PC-9 (cell line): Measurements from ENCODE around the gene PIK3CA. TPM values are rescaled to one million over a fixed set of nuclear protein-coding genes. Genes with fewer than 3 reads are reported as not detected.

Source experiments
- BruUV-seq: library from RNA; stranded (reverse); fragments of 400-500 nt; replicated peaks from 2 replicates; lab custom pipeline; 2021; lab: Mats Ljungman, UMichigan
- CTCF ChIA-PET: fragments of 300-600 bp; sonication (Branson Sonifier 250); formaldehyde crosslinking; loops from one replicate; lab custom pipeline; 2022; ENCODE audit warnings: antibody characterized with exemption; lab: Charles Lee
- POLR2A ChIA-PET: fragments of 300-600 bp; sonication (Branson Sonifier 250); formaldehyde crosslinking; loops from one replicate; lab custom pipeline; 2022; ENCODE audit warnings: antibody characterized with exemption; ENCODE audit not compliant: unreplicated experiment; lab: Charles Lee
- DNase-seq, 2 experiments: peaks; one replicate each; pipeline versions ENCODE4 v3.0.0 to v3.0.0-alpha.2; 2015 to 2022; ENCODE audit warnings: mixed read lengths in 1 of 2
- H2AFZ ChIP-seq: fragments of 200-600 bp; sonication (generic); 2 replicates; pipeline ENCODE4 v1.8.1; 2017; ENCODE audit warnings: antibody characterized with exemption
- H3F3A ChIP-seq: fragments of 200-600 bp; sonication (generic); 2 replicates; pipeline ENCODE4 v1.8.1; 2017; ENCODE audit warnings: antibody characterized with exemption, mild to moderate bottlenecking, low read depth; ENCODE audit not compliant: insufficient read depth
- H3K27ac ChIP-seq: fragments of 200-600 bp; sonication (generic); 2 replicates; pipeline ENCODE4 v1.6.1; 2016; ENCODE audit warnings: mixed run types
- H3K27me3 ChIP-seq: fragments of 200-600 bp; sonication (generic); 2 replicates; pipeline ENCODE4 v1.6.1; 2016; ENCODE audit warnings: low read depth, mixed run types; ENCODE audit not compliant: insufficient read depth
- H3K36me3 ChIP-seq: fragments of 200-600 bp; sonication (generic); 2 replicates; pipeline ENCODE4 v1.6.1; 2016; ENCODE audit warnings: low read depth, mixed run types
- H3K4me1 ChIP-seq: fragments of 200-600 bp; sonication (generic); replicated peaks from 2 replicates; pipeline ENCODE4 v1.6.1; 2016; ENCODE audit warnings: mixed run types; ENCODE audit not compliant: insufficient read depth
- H3K4me2 ChIP-seq: fragments of 200-600 bp; sonication (generic); 2 replicates; pipeline ENCODE4 v1.6.1; 2017; ENCODE audit warnings: mixed run types
- H3K4me3 ChIP-seq: fragments of 200-600 bp; sonication (generic); 2 replicates; pipeline ENCODE4 v1.6.1; 2016; ENCODE audit warnings: mixed run types
- H3K79me2 ChIP-seq: fragments of 200-600 bp; sonication (generic); 2 replicates; pipeline ENCODE4 v1.6.1; 2017; ENCODE audit warnings: low read depth, mixed run types
- H3K9me2 ChIP-seq: fragments of 200-600 bp; sonication (generic); 2 replicates; pipeline ENCODE4 v1.8.1; 2017; ENCODE audit warnings: mild to moderate bottlenecking; ENCODE audit not compliant: insufficient read depth
- H3K9me3 ChIP-seq: fragments of 200-600 bp; sonication (generic); 2 replicates; pipeline ENCODE4 v1.8.1; 2016; ENCODE audit warnings: low read depth; ENCODE audit not compliant: insufficient read depth
- H4K20me1 ChIP-seq: fragments of 200-600 bp; sonication (generic); 2 replicates; pipeline ENCODE4 v1.8.1; 2017; ENCODE audit not compliant: insufficient read depth
- EZH2 ChIP-seq: fragments of 200-600 bp; sonication (generic); IDR thresholded peaks from 2 replicates; pipeline ENCODE4 v1.8.0; 2017; ENCODE audit warnings: antibody characterized with exemption, low read depth
- intact Hi-C: fragments of 100-400 bp; cut with micrococcal nuclease; formaldehyde crosslinking; loops from one replicate; pipeline ENCODE4 v1.10.0; 2022; ENCODE audit not compliant: unreplicated experiment
- total RNA-seq: library from RNA; stranded (reverse); gene quantifications from 2 replicates; pipeline ENCODE4 v1.2.3, GENCODE V29; 2021
- TF ChIP-seq, protein P1 (sequence below): fragments of 200-600 bp; sonication (generic); conservative IDR thresholded peaks from 2 replicates; pipeline ENCODE4 v1.6.1; 2017; ENCODE audit warnings: mixed run types, antibody characterized with exemption, mild to moderate bottlenecking, moderate library complexity

Gene PIK3CA
- total RNA-seq, 1 experiment from 2014 or later, result 39.9 TPM

DNA sequence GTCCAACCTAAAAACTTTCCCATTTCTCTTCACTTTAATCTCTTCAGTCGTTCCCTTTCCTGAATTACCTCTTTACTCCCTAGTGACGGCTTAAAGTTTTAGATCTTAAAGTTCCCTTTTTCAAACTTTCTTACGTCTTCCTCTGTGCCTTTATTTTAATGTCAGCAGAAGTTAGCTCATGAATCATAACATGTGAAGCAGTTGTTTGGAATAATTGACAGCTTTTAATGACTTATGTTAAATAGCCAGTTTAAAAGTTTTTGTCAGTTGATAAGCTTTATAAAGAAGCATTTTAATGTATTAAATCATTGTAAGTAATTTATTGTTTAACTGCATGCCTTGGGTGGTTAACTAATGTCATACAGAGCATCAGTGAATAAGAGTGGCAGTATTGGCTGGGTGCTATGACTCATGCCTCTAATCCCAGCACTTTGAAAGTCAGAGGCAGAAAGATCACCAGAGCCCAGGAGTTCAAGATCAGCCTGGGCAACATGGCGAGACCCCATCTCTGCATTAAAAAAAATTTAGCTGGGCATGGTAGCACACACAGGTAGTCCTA, 33.9 kb downstream of the PIK3CA start:
- DNase-seq, result no peak
- ChIA-PET POLR2A (no interaction called here), CTCF (no interaction called here)
- no peak overlapping the region for H3K4me3 ChIP-seq
- TF ChIP-seq, protein P1, sequence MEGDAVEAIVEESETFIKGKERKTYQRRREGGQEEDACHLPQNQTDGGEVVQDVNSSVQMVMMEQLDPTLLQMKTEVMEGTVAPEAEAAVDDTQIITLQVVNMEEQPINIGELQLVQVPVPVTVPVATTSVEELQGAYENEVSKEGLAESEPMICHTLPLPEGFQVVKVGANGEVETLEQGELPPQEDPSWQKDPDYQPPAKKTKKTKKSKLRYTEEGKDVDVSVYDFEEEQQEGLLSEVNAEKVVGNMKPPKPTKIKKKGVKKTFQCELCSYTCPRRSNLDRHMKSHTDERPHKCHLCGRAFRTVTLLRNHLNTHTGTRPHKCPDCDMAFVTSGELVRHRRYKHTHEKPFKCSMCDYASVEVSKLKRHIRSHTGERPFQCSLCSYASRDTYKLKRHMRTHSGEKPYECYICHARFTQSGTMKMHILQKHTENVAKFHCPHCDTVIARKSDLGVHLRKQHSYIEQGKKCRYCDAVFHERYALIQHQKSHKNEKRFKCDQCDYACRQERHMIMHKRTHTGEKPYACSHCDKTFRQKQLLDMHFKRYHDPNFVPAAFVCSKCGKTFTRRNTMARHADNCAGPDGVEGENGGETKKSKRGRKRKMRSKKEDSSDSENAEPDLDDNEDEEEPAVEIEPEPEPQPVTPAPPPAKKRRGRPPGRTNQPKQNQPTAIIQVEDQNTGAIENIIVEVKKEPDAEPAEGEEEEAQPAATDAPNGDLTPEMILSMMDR, result no peak
- TF ChIP-seq EZH2, result no peak
- no peaks in the 10 kb centered on the region for H3K9me3 ChIP-seq
- H3K27ac ChIP-seq, result no peak overlapping the region
- no peaks in the 10 kb centered on the region for H3F3A ChIP-seq
- intact Hi-C loops, result no loop called here
- H3K36me3 ChIP-seq, result no peaks in the 10 kb centered on the region
- peaks cover 15% of the 10 kb centered on the region; the same call in 1 of the 2 replicates for H3K4me1 ChIP-seq
- H2AFZ ChIP-seq, result no peak overlapping the region
- no peaks in the 10 kb centered on the region for H3K27me3 ChIP-seq
- no TSS peak for BruUV-seq
- peaks cover 25% of the 10 kb centered on the region for H3K79me2 ChIP-seq
- no peaks in the 10 kb centered on the region for H3K9me2 ChIP-seq
- peaks cover 26% of the 10 kb centered on the region for H4K20me1 ChIP-seq
- H3K4me2 ChIP-seq, result no peak overlapping the region

DNA sequence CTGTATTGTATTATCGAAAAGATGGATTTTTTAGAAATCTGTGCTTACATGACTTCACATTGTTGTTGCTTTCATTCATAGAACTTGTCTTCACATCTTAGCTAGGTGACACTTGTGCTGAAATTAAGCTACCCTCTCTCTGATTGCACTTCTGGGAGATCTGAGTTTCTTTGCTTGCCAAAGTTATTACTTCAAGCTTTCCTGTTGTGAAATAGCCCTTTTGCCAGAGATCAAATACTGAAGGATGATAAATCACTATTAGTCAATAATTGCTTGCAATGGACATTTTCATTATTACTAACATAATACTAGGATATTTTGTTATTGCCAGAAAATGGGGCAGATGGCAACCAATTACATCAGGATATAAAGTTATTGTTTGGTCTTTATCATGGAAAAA, 34.7 kb downstream of the PIK3CA start:
- Histone ChIP-seq H4K20me1 (peaks cover 29% of the 10 kb centered on the region), H3K27me3 (no peaks in the 10 kb centered on the region), H3F3A (no peaks in the 10 kb centered on the region), H3K4me1 (peaks cover 15% of the 10 kb centered on the region; the same call in 1 of the 2 replicates), H3K36me3 (no peaks in the 10 kb centered on the region), H3K9me3 (no peaks in the 10 kb centered on the region), H3K9me2 (no peaks in the 10 kb centered on the region), H3K27ac (no peak overlapping the region), H3K4me3 (no peak overlapping the region), H2AFZ (no peak overlapping the region), H3K4me2 (no peak overlapping the region), H3K79me2 (peaks cover 27% of the 10 kb centered on the region)
- ChIA-PET CTCF (no interaction called here), POLR2A (no interaction called here)
- intact Hi-C loops, result no loop called here
- TF ChIP-seq, protein P1, result no peak
- no peak for TF ChIP-seq EZH2
- no peak for DNase-seq
- BruUV-seq, result no TSS peak

DNA sequence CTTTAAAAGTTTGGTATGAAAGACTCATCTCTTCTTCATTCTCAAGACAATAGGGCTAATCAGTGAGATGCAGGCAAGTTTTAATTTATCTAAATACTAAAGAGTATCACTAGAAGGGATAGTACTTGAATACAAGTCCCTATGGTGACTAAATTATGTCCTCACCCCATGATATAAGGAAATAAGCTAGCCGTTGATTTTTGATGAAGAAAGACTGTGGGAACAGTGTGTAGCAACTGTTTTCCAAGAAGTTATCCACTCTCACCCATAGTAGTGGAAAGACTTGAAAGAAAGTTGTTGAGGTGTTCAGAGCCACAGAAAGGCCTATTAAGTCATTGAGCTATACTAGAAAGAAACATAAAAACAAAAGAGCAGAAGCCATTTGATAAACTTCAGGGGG, 36.7 kb downstream of the PIK3CA start:
- Histone ChIP-seq H3K4me2 (no peak overlapping the region), H2AFZ (no peak overlapping the region), H4K20me1 (peaks cover 34% of the 10 kb centered on the region), H3K27me3 (no peaks in the 10 kb centered on the region), H3K4me3 (no peak overlapping the region), H3K9me2 (no peaks in the 10 kb centered on the region), H3K4me1 (0 out of 2 replicates have a peak, but pooled peaks cover 8% of the 10 kb centered on the region), H3K27ac (no peak overlapping the region), H3K36me3 (no peaks in the 10 kb centered on the region), H3K79me2 (peaks cover 41% of the 10 kb centered on the region), H3K9me3 (no peaks in the 10 kb centered on the region), H3F3A (no peaks in the 10 kb centered on the region)
- POLR2A ChIA-PET, result no interaction called here
- BruUV-seq, result no TSS peak
- no peak for TF ChIP-seq EZH2
- TF ChIP-seq, protein P1, result no peak
- CTCF ChIA-PET, result no interaction called here
- no peak for DNase-seq
- intact Hi-C loops, result no loop called here
